NCI-H460 (cell line): Measurements from ENCODE around the gene KIAA0753. TPM values are rescaled to one million over a fixed set of nuclear protein-coding genes. Genes with fewer than 3 reads are reported as not detected.
A peak's percentile ranks its signal among the peaks of the same experiment; 100 is the strongest.
"Not testable (repeated sequence)": the region's sequence is repeated elsewhere in the genome, so short reads cannot be mapped to it uniquely, and the experiment has no call there.

Experiments used
- DNase-seq: peaks from one replicate; pipeline ENCODE4 v3.0.0-alpha.2; 2016; ENCODE audit warnings: low read depth; ENCODE audit errors: extremely low read depth
- total RNA-seq: library from RNA; depleted of rRNA; stranded (reverse); fragments of >200 nt; shearing (Covaris generic); gene quantifications from 2 replicates; pipeline ENCODE4 v1.2.3, GENCODE V29; 2014

KIAA0753 gene
- total RNA-seq, 1 experiment from 2014 or later: 19.0 TPM

DNA sequence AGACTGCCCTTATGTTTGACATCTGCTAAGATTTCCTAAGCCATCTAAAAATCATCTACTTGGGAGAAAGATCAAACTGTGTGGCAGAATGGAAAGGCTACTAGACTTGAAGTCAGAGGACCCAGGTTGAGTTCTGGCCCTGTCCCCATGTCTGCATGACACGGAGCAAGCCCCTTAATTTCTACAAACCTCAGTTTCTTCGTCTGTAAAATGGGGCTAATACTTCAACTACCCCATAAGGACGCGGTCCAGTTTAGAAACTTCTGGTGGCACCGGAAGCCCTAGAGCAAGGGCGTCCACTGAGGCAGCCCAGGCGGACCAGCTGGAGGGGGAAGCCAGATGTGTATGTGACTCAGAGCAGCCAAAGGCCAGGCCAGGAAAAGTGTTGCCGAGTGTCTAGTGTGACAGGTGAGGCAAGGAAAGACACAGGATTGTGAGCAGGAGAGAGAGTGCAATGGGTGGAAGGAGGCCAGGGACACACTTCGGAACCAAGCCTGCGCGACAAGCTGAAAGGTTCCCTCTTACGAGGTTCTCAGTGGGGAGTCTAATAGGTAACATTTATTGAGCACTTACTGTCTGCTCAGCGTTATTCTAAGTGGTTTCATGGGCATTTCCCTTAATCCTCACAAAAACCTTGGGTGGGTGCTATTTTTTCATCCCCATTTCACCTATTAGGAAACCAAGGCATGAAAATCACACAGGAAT lies 66.4 kb downstream of the KIAA0753 start:
- DNase-seq: no peak

GRCh38 chr17:6573495-6573894 lies 67.0 kb downstream of the KIAA0753 start:
- not testable (repeated sequence) for DNase-seq

- no peak for DNase-seq
Observed at GRCh38 chr17:6572972-6573370, 67.5 kb downstream of the KIAA0753 start.

- no peak for DNase-seq
Observed at GRCh38 chr17:6571452-6571781, 69.1 kb downstream of the KIAA0753 start.

DNA sequence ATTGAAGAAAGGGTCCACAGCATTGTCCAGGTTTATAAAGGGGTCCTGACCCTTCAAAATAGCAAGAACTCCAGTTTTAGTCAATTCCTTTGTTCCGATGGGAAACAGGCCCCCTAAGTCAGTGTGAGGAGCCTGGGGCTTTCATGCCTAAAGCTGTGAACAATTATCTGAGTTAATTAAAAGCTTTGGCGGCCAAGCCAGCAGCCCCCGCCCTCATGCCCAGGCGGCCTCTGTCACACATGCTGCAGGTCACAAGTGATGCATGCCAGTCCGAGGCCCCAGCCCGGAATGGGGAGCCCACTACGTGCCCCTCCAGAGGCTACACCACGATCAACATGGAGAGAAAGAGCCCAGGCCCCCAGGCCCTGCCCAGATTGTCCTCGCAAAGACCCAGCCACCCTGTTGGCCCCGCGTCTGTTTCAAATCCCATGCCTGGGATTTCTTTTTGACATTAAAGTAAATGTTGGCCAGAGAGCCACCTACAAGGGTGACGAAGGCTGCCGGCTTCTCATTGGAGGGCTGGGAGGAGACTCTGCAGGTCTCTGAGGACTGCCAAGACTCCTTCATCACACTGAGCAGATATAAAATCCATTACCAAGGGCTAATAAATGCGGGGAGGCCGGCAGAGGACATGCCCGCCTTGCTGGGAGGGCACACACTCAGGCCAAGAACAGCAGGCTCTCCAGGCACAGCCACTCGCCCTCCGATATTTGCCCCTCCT lies 69.6 kb downstream of the KIAA0753 start:
- DNase-seq: no peak

DNA sequence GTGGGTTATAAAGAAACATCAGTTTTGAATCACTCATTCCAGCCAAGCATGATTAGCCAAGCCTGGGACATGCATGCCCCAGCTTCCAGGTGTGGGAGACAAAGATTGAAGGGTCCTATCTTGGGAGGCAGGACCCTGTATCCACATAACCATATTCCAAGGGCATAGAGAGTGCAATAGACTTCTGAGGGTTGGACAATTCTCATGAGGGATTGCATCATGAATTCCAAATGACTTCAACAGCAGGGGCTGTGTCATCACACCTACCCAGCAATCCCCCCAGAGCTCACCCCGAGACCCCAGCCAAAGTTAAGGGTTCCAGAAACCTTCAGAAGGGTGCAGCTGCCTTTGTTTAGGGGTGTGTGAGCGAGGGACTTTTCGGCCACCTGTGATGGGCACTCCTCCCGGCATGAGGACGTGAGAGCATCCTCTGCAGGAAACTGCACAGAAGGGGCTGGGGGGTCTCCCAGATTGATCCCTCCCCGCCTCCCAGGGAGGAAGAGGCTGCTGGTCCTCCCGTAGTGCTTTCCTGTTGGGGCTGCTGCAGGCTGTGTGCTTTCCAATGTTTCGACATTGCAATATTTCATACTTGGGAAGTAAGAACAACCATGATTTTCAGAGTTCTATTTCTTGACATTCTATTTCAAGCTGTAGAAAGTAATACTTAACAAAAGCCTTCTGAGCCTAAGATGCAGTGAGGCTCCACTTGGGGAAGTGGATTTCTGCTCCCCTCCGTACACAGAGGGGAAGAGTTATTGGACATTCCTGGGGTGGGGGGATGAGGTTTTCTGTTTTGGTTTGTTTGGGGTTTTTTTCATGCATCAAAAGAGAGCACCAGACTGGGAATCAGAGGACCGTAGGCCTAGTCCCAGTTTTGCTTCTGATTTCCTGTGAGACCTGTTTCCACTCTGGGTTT lies 70.9 kb downstream of the KIAA0753 start:
- DNase-seq: no peak

DNA sequence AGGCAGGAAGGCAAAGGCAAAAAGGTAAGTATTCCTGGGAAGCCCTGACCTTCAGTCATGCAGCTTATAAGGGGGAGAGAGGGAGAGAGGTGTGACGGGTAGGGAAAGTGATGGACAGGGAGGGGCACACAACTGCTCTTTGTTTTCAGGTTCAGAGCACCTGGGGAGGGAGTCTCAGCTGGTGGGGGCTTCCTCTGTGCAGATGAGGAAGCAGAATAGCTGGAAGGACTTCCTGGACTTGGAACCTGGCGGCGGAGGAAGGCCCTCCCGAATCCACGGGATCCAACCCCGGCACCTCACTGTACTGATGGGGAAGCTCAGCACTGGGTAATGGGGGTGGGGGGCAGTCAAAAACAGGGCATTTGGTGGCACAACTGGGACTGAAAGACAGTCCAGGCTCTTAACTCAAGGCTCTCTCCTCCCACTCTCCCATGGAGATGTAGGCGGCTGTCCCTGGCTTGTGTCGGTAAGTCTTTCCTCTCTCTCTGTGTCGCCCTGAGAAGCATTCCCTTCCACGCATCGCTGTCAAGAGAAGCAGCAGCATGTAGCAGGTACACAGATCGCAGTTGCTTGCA lies 72.2 kb downstream of the KIAA0753 start:
- DNase-seq: no peak

- peak; percentile 23 for DNase-seq
Observed at GRCh38 chr17:6567528-6568183, 72.9 kb downstream of the KIAA0753 start.

- no peak for DNase-seq
Observed at GRCh38 chr17:6561446-6561845, 79.1 kb downstream of the KIAA0753 start.

DNA sequence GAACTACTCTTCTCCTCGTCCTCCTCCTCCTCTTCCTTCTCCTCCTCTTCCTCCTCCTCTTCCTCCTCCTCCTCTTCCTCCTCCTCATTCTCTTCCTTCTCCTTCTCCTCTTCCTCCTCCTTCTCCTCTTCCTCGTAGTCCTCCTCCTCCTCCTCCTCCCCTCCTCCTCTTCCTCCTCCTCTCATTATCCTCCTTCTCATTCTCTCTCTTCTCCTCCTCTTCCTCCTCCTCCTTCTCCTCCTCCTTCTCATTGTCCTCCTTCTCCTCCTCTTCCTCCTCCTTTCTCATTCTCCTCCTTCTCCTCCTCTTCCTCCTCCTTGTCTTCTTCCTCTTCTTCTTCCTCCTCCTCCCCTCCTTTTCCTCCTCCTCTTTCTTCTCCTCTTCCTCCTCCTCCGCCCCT lies 80.0 kb downstream of the KIAA0753 start:
- no peak for DNase-seq

GRCh38 chr17:6559753-6560215 lies 80.7 kb downstream of the KIAA0753 start:
- no peak for DNase-seq

GRCh38 chr17:6558932-6559752 lies 81.4 kb downstream of the KIAA0753 start:
- no peak for DNase-seq

- DNase-seq: no peak
Observed at GRCh38 chr17:6558276-6558675, 82.2 kb downstream of the KIAA0753 start.

DNA sequence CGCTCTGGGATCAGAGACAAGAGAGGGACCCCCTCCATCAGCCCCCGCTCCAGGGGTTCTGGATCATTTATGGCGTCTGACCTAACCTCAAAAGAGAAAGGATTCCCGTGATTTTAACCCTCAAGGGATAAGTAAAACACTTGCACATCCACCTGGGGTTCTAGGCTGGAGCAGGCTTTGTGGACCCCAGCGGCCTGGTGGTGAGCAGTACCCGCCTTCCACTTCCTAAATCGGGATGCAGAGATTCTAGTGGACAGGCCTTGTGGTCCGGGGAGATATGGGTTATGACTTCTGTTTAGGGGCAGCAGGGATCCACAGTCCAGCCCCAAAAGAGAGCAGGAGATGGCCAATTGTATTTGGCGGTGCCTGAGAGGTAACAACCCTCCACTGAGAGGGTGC lies 83.5 kb downstream of the KIAA0753 start:
- no peak for DNase-seq

GRCh38 chr17:6556121-6557039 lies 84.1 kb downstream of the KIAA0753 start, which contains the start of gene PITPNM3:
Gene PITPNM3, minus strand, starts transcription at chr17:6556555. Its CDS starts 149 bp downstream, at chr17:6556406.
- DNase-seq: no peak

- DNase-seq: no peak
Observed at GRCh38 chr17:6555331-6556120, 85.0 kb downstream of the KIAA0753 start.

DNA sequence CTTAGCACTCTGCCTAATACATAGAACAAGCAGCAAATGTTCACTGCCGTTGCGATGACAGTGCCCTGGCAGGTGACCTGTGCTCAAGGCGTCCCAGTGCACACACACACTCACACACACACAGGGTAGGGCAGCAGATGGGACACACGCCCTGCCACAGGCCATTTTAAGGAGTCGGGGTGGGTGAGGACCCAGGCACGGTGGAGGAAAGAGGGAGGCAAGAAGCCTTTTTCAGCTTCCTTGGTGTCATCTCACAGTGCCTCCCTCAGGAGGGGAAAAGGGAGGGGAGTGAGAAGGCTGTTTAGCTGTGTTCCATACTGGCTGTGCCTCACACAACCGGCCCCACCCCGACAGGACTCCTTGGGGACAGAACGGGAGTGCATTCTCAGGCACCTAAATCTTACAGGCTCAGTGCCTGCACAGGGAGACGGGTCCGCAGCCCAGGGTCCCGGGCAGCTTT lies 85.6 kb downstream of the KIAA0753 start:
- DNase-seq: no peak
